ENCODE measurements around the gene PARK7. TPM values are rescaled to one million over a fixed set of nuclear protein-coding genes. Genes with fewer than 3 reads are reported as not detected.
"Not testable (repeated sequence)": the region's sequence is repeated elsewhere in the genome, so short reads cannot be mapped to it uniquely, and the experiment has no call there.

The PARK7 gene
- total RNA-seq, 1 experiment from 2014 or later: 352 TPM

- H3K4me1 ChIP-seq (ENCODE audit: insufficient read depth, low read length, poor library complexity, severe bottlenecking): no peaks in the 10 kb centered on the region
- no peaks in the 10 kb centered on the region for H3K36me3 ChIP-seq (ENCODE audit: insufficient read depth, low read length, poor library complexity, severe bottlenecking)
- intact Hi-C loops (cut with micrococcal nuclease; ENCODE audit: unreplicated experiment): no loop called here
- H3K27me3 ChIP-seq (replicated peaks; ENCODE audit: insufficient read depth, low read depth, low read length, poor library complexity): no peaks in the 10 kb centered on the region
- POLR2A ChIA-PET (ENCODE audit: low non-redundant PET): no interaction called here
- BruUV-seq (replicated peaks): no TSS peak
- no peaks in the 10 kb centered on the region for H3K9me3 ChIP-seq (ENCODE audit: low read depth, low read length, poor library complexity, severe bottlenecking)
- DNase-seq (ENCODE audit: low spot score): no peak
- TF ChIP-seq CTCF (conservative IDR thresholded peaks at IDR 0.05; ENCODE audit: low read depth, low read length): no peak
- no peak for TF ChIP-seq EZH2 (IDR thresholded peaks at IDR 0.05; ENCODE audit: borderline replicate concordance, low read depth, low read length, poor library complexity, severe bottlenecking)
- CTCF ChIA-PET: no interaction called here
- H3K4me3 ChIP-seq (ENCODE audit: low read depth, low read length, poor library complexity, severe bottlenecking): no peak overlapping the region
- H3K27ac ChIP-seq (ENCODE audit: low read depth, low read length, poor library complexity, severe bottlenecking): no peak overlapping the region
These were observed 39.7 kb upstream of the PARK7 start for GRCh38 chr1:7921796-7922195.

- H3K27me3 ChIP-seq (replicated peaks; ENCODE audit: insufficient read depth, low read depth, low read length, poor library complexity): no peaks in the 10 kb centered on the region
These were observed 39.2 kb upstream of the PARK7 start for GRCh38 chr1:7922301-7922700.

GRCh38 chr1:7927061-7927460, 34.5 kb upstream of the PARK7 start:
- H3K4me3 ChIP-seq (ENCODE audit: low read depth, low read length, poor library complexity, severe bottlenecking); intact Hi-C loops (cut with micrococcal nuclease; ENCODE audit: unreplicated experiment); H3K9me3 ChIP-seq (ENCODE audit: low read depth, low read length, poor library complexity, severe bottlenecking); POLR2A ChIA-PET (ENCODE audit: low non-redundant PET); H3K27me3 ChIP-seq (replicated peaks; ENCODE audit: insufficient read depth, low read depth, low read length, poor library complexity); H3K4me1 ChIP-seq (ENCODE audit: insufficient read depth, low read length, poor library complexity, severe bottlenecking); DNase-seq (ENCODE audit: low spot score); BruUV-seq (replicated peaks); H3K27ac ChIP-seq (ENCODE audit: low read depth, low read length, poor library complexity, severe bottlenecking); H3K36me3 ChIP-seq (ENCODE audit: insufficient read depth, low read length, poor library complexity, severe bottlenecking); CTCF ChIA-PET: not testable (repeated sequence)

More at GRCh38 chr1:7922301-7922700, 39.2 kb upstream of the PARK7 start:
- no peaks in the 10 kb centered on the region for H3K9me3 ChIP-seq (ENCODE audit: low read depth, low read length, poor library complexity, severe bottlenecking)
- intact Hi-C loops (cut with micrococcal nuclease; ENCODE audit: unreplicated experiment): no loop called here
- ChIA-PET POLR2A (ENCODE audit: low non-redundant PET) (no interaction called here), CTCF (interaction anchor here (0.6 kb wide), 1 partner anchor 427 kb away, joined by 5 read pairs; no protein-coding TSS in a partner anchor)
- no TSS peak for BruUV-seq (replicated peaks)
- H3K4me1 ChIP-seq (ENCODE audit: insufficient read depth, low read length, poor library complexity, severe bottlenecking): no peaks in the 10 kb centered on the region
- H3K4me3 ChIP-seq (ENCODE audit: low read depth, low read length, poor library complexity, severe bottlenecking): no peak overlapping the region
- H3K27ac ChIP-seq (ENCODE audit: low read depth, low read length, poor library complexity, severe bottlenecking): no peak overlapping the region
- TF ChIP-seq EZH2 (IDR thresholded peaks at IDR 0.05; ENCODE audit: borderline replicate concordance, low read depth, low read length, poor library complexity, severe bottlenecking): no peak
- TF ChIP-seq CTCF (conservative IDR thresholded peaks at IDR 0.05; ENCODE audit: low read depth, low read length): no peak
- no peaks in the 10 kb centered on the region for H3K36me3 ChIP-seq (ENCODE audit: insufficient read depth, low read length, poor library complexity, severe bottlenecking)
- DNase-seq (ENCODE audit: low spot score): no peak

- no peak for TF ChIP-seq CTCF (conservative IDR thresholded peaks at IDR 0.05; ENCODE audit: low read depth, low read length)
- no peak for TF ChIP-seq EZH2 (IDR thresholded peaks at IDR 0.05; ENCODE audit: borderline replicate concordance, low read depth, low read length, poor library complexity, severe bottlenecking)
- Histone ChIP-seq H3K27me3 (replicated peaks; ENCODE audit: insufficient read depth, low read depth, low read length, poor library complexity) (no peaks in the 10 kb centered on the region), H3K36me3 (ENCODE audit: insufficient read depth, low read length, poor library complexity, severe bottlenecking) (no peaks in the 10 kb centered on the region), H3K4me3 (ENCODE audit: low read depth, low read length, poor library complexity, severe bottlenecking) (no peak overlapping the region), H3K9me3 (ENCODE audit: low read depth, low read length, poor library complexity, severe bottlenecking) (no peaks in the 10 kb centered on the region), H3K27ac (ENCODE audit: low read depth, low read length, poor library complexity, severe bottlenecking) (no peak overlapping the region), H3K4me1 (ENCODE audit: insufficient read depth, low read length, poor library complexity, severe bottlenecking) (no peaks in the 10 kb centered on the region)
- BruUV-seq (replicated peaks): no TSS peak
- intact Hi-C loops (cut with micrococcal nuclease; ENCODE audit: unreplicated experiment): no loop called here
- CTCF ChIA-PET: no interaction called here
- no peak for DNase-seq (ENCODE audit: low spot score)
- POLR2A ChIA-PET (ENCODE audit: low non-redundant PET): no interaction called here
These were observed 33.3 kb upstream of the PARK7 start for GRCh38 chr1:7928247-7928646.
